HG03196 (cell line): ENCODE results near the gene PNMT.
A peak's percentile ranks its signal among the peaks of the same experiment; 100 is the strongest.

Source experiments
- ATAC-seq: cut with Tn5 transposase; IDR thresholded peaks from one replicate; pipeline ENCODE4 v1.9.1; 2021; ENCODE audit not compliant: unreplicated experiment

Gene PNMT

DNA sequence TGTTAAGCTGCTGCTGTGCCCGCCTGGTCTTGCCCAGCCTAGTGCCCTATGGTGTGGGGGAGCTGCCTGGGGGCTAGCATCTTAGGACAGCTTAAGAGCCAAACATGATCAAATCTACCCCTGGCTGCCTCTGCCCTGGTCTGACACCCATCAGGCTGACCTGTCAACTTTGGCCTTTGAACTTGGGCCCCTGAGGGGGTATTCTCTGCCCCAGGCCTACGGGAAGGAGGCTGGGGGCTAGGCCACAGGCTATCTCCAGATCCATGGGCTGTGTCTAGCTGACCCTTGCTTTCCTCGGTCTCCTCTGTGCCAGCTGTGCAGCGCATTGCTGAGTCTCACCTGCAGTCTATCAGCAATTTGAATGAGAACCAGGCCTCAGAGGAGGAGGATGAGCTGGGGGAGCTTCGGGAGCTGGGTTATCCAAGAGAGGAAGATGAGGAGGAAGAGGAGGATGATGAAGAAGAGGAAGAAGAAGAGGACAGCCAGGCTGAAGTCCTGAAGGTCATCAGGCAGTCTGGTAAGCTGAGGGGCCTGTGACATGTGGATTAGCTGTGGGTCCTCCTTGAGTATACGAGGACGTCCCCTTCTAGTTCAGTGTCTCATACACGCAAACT lies 34.6 kb upstream of the PNMT start:
- ATAC-seq: no peak

DNA sequence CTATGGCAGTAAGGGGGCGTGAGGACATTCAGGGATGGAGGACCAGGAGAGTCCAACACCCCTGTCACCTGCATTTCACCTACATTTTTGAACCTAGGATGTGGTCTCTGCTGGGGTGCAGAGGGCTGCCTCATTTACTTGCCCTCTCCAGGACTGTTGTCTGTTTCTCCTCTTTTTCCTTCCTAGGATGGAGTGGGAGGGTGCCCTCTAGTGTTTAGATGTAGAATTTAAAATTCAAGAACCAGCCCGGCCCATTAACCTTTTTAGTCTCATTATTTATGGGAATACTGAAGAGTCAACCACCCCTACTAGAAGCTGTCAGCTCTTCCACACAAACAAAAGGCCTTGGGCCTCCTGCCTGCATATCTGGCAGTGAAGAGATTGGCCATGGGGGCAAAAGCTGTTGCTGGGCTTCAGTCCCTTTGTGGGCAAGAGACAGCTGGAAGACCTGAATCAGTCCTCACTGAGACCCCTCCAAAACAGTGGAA lies 33.8 kb upstream of the PNMT start:
- no peak for ATAC-seq

DNA sequence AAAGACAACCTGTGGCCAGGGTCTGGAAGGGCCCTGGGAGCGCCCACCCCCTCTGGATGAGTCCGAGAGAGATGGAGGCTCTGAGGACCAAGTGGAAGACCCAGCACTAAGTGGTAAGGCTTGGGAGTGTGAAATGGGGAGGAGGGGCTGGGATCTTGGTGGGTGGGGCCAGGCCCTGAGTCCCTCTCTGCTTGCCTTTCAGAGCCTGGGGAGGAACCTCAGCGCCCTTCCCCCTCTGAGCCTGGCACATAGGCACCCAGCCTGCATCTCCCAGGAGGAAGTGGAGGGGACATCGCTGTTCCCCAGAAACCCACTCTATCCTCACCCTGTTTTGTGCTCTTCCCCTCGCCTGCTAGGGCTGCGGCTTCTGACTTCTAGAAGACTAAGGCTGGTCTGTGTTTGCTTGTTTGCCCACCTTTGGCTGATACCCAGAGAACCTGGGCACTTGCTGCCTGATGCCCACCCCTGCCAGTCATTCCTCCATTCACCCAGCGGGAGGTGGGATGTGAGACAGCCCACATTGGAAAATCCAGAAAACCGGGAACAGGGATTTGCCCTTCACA lies 32.6 kb upstream of the PNMT start:
- no peak for ATAC-seq

DNA sequence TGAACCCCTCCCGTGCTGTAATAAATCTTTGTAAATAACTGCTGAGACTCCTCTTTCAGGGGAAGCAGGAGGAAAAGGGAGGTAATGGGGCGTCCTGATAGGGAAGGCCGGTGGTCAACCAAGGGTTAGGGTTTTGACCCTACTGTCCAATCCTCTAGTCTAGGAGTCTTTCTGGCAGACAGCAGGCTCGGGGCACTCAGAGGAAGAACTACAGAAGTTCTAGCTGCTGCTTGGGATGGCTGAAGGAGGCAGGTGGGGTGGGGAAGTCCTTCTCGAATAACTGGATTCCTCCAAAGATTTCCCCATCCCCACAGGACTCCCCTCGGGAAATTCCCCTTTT lies 31.7 kb upstream of the PNMT start:
- peak; percentile 3 for ATAC-seq

DNA sequence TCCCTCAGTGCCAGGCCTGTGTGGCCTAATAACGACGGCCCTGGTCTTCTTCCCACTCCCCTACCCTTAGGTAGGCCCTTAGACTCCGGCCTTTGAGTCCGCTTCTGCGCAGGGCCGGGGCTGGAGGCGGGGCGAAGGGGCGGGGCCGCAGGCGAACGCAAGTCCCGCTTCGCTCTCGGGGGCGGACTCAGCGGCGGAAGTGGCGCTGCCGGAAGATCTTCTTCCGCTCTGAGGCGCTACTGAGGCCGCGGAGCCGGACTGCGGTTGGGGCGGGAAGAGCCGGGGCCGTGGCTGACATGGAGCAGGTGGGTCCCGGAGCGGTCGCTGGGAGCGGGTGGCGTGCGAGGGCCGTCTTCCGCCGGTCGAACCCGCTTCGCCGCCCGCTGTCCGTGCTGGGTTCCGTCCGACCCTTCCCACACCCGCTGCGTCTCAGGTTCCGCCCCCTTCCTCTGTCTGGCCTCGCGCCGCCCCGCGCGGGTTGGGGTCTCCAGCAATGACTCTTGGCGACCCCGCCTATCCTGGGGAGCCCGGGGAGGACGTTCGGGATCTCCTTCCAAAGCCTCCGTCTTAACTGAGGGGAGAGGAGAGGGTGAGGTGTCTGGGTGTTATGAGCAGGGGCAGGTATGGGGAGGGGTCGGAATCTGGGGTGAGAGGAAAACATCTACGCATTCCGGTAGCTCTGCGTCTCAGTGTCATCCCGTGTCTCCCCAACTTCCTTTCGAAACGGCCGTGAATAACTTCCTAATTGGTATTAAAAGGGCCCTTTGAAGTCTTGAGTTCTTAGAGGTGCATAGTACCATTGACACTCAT lies 31.1 kb upstream of the PNMT start, which contains the start of gene STARD3:
TSS of gene STARD3 (plus strand) at position 218 of the 810 bp plus-strand sequence. CDS start 16,388 bp downstream, outside the sequence.
- ATAC-seq: peak; percentile 65

DNA sequence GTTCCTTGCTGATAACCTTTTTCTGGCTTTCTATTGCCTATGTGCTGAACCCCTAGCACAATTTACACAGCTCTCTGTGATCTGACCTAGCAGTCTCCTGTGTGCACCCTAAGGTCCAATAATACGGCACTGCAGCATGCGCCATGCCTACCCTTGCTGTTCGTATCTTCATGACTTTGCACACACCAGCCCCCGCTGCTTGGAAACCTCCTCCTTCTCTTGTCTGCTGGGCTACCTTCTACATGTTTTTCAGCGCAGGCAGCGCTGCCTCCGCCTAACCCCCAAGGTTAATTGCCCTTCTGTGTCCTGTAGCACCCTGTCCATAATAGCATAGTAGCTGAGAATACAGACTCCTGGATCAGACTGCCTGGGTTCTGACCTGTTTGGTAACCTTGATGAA lies 29.9 kb upstream of the PNMT start:
- ATAC-seq: no peak

DNA sequence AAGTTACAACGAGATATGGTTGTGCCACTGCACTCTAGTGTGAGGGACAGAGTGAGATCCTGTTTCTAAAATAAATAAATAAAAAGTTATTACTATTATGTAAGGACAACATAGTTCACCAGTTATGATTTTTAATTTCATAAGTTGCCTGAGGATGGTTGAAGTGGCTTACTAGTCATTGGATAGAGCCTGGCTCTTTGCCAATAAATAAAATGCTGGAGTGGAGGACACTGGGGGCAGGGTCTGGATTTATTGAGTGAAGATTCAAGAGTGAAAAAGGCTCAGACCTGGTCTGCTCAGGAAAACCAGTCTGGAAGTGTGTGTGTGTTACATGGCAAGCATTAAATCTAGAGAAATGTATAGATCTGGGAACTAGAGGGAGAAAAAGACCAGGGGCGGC lies 29.2 kb upstream of the PNMT start:
- no peak for ATAC-seq

DNA sequence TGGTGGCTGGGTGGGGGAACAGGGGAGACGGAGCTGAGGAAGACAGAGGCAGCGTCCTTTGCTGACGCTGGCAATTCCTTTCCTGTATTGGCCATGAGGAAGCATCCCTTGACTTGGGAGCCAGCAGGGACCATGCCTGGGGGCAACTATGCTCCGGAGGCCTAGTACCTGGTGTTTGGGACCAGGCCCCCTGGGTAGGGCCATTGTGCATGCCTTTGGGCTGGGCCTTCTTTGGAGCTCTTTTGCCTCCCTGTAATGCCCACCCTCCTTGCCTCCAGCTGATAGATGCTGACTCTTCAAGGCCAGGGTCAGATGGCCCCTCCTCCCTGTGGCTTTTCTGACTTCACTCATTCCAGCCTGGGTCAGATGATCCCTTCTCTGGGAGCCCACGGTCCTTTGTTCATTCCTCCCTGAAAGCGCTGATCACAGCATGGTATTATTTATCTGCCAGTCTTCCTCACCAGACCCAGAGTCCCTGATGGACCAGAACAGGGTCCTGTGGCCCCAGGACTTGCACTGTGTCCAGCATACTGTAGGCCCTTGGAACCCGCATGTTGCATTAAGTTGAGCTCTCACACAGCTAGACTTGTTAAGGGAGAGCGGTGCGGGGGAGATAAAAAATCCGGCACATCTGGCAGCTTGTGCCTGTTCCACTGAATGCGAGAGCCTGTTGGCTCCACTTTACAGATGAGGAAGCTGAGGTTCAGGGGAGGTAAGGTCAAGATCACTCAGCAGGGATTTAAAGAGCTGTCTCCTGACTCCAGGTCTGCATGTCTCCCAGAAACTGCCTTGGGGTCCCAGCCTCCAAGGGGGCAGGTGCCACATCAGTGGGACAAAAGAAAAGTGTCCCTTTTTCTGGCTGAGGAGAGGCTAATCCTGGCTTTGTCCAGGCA lies 28.4 kb upstream of the PNMT start:
- no peak for ATAC-seq

DNA sequence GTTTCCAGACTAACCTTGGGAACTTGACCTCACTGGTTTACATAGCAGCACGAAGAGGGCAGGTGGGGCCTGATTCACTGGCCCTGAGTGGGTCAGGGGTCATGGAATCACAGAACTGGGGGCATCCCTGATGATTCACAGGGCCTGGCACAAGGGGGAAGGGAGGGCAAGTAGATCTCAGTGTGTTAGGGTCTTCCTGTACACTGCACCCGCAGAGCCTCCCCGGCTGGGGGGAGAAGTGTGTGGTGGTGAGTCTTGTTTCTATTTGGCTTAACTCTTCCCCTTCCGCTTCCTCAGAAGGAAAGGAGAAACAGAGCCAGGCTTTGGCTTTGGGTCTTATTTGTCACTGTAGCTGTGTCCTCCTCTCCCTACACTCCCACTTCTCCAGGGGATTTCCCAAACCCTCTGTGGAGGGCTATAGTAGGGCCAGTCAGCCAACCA lies 27.6 kb upstream of the PNMT start:
- no peak for ATAC-seq

DNA sequence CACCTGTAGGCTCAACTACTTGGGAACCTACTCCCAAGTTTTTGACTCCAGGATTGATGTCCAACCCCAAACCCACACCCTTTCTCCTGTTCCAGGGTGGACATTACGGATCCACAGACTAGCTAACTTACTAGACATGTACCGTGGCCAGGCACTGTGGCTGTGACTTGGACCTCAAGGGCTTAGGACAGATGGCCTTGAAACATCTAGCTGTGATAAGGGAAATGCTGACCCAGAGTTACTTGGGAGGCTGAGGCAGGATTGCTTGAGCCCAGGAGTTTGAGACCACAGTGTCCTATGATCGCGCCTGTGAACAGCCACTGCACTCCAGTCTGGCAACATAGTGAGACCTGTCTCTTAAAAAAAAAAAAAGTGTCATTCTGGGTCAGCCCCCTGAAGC lies 27.2 kb upstream of the PNMT start:
- no peak for ATAC-seq

DNA sequence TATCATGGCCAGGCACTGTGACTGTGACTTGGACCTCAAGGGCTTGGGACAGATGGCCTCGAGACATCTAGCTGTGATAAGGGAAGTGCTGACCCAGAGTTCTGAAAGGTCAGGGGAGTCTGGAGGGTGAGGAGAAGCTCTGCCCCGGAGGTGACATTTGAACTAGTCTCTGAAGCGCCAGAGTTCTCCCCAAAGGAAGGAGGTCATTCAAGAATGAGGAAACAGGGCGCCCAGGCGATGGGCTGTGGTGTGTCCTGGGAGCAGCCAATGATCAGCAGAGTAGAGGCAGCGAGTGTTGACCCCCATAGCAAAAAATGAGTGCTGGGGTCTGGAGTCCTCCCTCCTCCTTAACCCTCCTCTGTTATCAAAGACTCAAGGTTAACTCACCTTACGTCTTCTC lies 26.4 kb upstream of the PNMT start:
- no peak for ATAC-seq

DNA sequence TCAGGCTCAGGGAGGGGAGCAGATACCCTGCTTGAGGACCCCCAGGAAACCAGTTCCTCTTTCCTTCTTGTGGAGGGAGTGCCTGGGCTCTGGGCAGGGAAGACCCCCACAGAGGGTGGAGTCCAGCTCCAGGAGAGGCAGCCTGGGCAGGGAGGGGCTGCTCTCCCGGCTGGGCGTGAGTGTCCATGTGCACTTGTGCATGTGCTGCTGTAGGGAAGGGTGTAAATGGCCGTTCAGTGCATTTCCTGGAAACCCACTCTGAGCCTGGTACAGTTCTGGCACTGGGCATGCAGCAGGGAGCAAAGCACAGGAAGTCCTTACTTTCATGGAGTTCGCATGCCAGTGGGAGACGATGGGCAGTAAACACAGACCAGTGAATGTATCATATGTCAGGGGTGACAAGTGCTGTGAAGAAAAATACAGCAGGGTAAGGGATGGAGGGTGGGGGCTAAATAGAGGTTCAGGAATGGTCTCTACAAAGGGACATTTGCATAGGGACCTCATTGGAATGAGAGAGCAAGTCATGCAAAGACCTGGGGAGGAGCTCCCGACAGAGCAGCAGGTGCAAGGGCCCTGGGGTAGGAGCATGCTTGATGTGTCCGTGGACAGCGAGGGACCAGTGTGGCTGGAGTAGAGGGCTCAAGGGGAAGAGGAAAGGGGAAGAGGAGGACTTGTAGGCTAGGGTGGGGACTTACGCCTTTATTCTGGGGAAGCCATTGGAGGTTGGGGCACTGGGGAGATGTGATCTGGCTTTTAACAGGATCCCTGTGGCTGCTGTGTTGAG lies 25.8 kb upstream of the PNMT start:
- no peak for ATAC-seq

DNA sequence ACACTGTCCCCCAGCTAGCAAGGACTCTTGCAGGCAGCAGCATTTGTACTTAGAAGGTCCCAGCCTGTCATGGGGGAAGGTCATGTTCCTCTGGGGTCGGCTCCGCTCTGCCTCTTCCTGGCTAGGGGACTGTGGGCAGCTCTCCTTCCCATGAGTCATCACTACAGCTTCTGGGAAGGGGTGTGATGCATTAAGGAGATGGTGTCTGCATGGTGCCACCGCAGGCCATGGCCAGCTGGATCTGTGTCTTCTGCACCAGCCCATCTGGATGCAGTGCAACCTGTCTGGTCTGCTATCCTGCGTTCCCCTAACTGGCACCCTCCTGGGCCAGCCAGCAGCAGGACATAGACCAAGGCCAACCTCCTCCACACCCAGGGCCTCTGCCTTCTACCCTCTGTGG lies 25.0 kb upstream of the PNMT start:
- ATAC-seq: no peak

DNA sequence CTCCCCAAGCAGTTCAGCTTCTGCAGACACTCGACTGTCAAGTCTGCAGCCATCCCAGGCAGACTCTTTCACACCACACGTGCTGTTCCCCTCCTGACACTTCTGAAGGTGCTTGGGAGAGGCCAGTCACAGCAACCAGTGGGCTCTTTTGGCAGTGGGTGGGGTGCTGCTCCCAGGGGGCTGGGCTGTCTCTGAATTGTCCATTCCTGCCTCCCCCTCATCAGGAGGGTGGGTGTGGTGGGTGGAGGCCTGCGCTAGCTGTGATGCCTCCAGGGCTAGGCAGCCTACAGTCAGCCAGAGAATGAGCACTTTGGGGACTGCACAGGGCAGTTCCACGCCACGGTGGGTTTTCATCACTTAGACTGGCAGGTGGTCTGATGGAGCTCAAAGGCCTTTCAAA lies 21.0 kb upstream of the PNMT start:
- no peak for ATAC-seq

DNA sequence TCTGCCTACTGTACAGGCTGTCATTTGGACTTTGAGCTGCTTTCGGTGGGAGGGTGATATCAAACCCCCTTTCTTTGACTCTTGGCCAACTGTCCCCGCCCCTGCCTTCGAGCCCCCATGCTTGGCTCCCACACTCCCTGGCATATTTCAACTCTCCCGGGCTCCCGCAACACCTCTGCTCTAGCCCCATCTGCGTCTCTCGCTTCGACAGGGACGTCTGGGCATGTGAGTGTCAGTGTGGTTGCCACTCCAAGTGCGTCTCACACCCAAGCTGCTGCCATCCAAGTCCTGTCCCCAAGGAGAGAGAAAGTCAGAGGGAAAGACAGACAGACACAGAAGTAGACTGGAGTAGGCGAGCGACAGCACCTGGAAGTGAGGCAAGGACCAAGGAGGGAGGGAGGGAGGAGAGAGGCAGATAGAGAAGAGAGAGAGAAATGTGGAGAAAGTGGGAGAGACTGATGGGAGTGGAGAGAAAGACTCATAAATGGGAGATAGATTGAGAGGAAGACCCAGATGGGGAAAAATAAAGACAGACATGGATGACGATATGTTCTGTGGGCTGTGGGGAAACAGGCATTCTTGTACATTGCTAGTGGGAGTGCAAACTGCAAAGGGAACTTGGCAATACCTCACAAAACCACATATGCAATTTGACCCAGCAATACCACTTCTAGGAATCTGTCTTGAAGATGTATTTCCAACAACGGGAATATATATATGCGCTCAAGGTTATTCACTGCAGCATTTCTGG lies 19.5 kb upstream of the PNMT start:
- no peak for ATAC-seq

DNA sequence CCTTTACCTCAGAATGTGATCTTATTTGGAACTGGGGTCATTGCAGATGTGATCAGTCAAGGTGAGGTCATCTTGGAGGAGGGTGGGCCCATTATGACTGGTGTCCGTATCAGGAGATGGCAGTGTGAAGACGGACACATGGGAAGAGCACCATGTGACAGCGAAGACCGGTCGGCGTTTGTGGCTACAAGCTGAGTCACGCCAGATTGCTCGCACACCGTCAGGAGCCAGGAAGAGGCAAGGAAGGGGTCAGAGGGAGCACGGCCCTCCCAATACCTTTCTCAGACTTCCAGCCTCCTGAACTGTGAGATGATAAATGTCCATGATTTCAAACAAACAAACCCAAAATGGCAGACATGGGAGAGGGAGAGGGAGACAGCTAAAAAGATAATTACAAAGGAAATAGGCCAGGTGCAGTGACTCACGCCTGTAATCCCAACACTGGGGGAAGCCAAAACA lies 18.1 kb upstream of the PNMT start:
- no peak for ATAC-seq

DNA sequence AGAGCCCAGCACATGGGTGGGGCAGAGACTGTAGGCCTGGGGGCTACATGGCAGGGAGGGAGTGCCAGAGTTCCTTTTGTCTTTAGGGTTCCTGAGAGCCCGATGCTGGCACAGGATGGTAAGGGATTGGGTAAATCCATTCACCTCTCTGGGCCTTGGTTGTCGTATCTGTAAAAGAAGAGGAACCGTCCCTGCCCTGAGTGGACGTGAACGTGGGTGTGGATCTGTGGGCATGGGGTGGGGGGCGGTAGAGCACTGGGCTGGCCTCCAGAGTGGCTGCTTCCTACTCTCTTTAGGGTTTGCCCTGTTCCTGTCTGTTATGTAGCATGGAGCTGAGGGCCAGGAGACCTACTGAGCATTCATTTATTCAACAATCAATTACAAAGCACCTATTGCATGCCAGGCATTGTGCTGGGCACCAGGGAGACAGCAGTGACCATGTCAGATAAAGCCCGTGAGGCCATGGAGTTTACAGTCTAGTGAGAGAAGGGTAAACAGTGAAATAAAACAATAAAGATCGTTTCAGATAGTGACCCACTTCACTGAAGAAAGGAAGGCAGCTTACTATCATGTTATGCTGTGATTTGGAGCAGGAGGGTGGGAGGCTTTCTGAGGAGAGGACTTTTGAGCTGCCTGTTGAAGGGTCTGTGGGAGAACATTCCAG lies 16.2 kb upstream of the PNMT start:
- ATAC-seq: no peak

DNA sequence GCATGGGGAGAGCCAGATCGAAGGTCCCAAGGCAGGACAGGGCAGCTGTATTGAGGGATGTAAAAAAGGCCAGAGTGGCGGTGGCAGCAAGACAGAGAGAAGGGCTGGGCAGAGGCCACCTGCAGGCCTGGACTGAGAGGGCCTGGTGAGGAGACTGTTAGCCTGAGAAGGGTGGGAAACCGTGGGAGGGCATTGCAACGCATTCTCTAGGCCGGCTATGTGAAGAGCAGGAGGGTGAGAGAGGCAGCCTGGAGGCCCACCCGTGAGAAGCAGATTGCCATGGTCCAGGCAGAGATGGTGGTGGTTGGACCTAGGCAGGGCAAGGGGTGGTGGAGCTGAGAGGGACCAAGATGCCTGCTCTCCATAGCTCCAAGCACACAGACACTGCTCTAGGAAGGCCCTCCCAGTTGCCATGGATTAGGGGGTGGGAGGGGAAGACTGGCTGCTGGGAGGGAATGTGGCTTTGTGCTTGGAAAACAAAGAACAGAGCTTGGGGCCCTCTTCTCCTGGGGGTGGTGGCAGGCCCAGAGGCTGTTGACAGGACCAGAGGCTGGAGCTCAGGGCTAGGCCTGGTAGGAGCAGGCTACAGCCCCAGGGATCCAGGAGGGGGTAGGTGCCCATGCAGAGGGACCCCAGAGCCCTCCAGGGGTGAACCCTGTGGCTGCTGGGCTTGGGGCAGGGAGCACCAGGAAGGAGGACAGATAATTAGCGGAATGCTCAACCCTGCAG lies 15.5 kb upstream of the PNMT start:
- no peak for ATAC-seq

DNA sequence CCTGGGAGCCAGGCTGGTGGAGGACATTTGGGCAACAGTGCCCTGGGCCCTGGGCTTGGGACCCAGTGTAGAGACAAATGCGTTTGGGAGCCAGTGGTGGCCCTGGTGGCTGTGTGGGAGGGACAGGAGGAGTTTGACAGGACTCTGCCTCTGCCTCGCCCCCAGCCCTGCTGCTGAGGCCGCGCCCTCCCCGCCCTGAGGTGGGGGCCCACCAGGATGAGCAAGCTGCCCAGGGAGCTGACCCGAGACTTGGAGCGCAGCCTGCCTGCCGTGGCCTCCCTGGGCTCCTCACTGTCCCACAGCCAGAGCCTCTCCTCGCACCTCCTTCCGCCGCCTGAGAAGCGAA lies 15.0 kb upstream of the PNMT start:
- no peak for ATAC-seq
